Hepatocyte (in vitro differentiated cells): ENCODE results near the gene TP63. TPM values are rescaled to one million over a fixed set of nuclear protein-coding genes. Genes with fewer than 3 reads are reported as not detected.
A peak's percentile ranks its signal among the peaks of the same experiment; 100 is the strongest.

Experiments used
- DNase-seq: peaks from one replicate; pipeline ENCODE4 v3.0.0-alpha.2; 2016; ENCODE audit warnings: low spot score
- H2AFZ ChIP-seq: fragments of 200-600 bp; sonication (generic); 2 replicates; pipeline ENCODE4 v1.6.0; 2016; ENCODE audit warnings: antibody characterized with exemption, mild to moderate bottlenecking
- H3K27ac ChIP-seq: fragments of 200-600 bp; sonication (generic); 2 replicates; pipeline ENCODE4 v1.5.1; 2016; ENCODE audit warnings: mild to moderate bottlenecking
- H3K27me3 ChIP-seq: fragments of 200-600 bp; sonication (generic); 2 replicates; pipeline ENCODE4 v1.6.1; 2016
- H3K36me3 ChIP-seq: fragments of 200-600 bp; sonication (generic); replicated peaks from 2 replicates; pipeline ENCODE4 v1.5.1; 2016; ENCODE audit warnings: low read depth; ENCODE audit not compliant: insufficient read depth
- H3K4me1 ChIP-seq: fragments of 200-600 bp; sonication (generic); 2 replicates; pipeline ENCODE4 v1.5.1; 2016; ENCODE audit warnings: mild to moderate bottlenecking, moderate library complexity; ENCODE audit not compliant: insufficient read depth
- H3K4me2 ChIP-seq: fragments of 200-600 bp; sonication (generic); 2 replicates; pipeline ENCODE4 v1.6.0; 2016
- H3K4me3 ChIP-seq: fragments of 200-600 bp; sonication (generic); 2 replicates; pipeline ENCODE4 v1.5.1; 2016; ENCODE audit warnings: mild to moderate bottlenecking
- H3K79me2 ChIP-seq: fragments of 200-600 bp; sonication (generic); 2 replicates; pipeline ENCODE4 v1.6.0; 2017; ENCODE audit warnings: mild to moderate bottlenecking
- H3K9me2 ChIP-seq: fragments of 200-600 bp; sonication (generic); replicated peaks from 2 replicates; pipeline ENCODE4 v1.6.0; 2017; ENCODE audit warnings: mild to moderate bottlenecking; ENCODE audit not compliant: insufficient read depth
- H3K9me3 ChIP-seq: fragments of 200-600 bp; sonication (generic); 2 replicates; pipeline ENCODE4 v1.5.1; 2016; ENCODE audit warnings: low read depth, mild to moderate bottlenecking
- H4K20me1 ChIP-seq: fragments of 200-600 bp; sonication (generic); 2 replicates; pipeline ENCODE4 v1.6.0; 2016; ENCODE audit warnings: mild to moderate bottlenecking; ENCODE audit not compliant: insufficient read depth, poor library complexity, severe bottlenecking
- EZH2 ChIP-seq: fragments of 200-600 bp; sonication (generic); IDR thresholded peaks from 2 replicates; pipeline ENCODE4 v1.6.1; 2016; ENCODE audit warnings: antibody characterized with exemption, mild to moderate bottlenecking, borderline replicate concordance
- EZH2phosphoT487 ChIP-seq: fragments of 200-600 bp; sonication (generic); IDR thresholded peaks from one replicate; pipeline ENCODE4 v1.6.1; 2018; ENCODE audit warnings: antibody characterized with exemption, mild to moderate bottlenecking, low read depth, moderate library complexity; ENCODE audit not compliant: unreplicated experiment, severe bottlenecking
- WGBS: methylation state at CpG from one replicate; pipeline ENCODE4 v1.1.6; 2016; ENCODE audit warnings: low lambda C conversion rate; ENCODE audit errors: missing lambda C conversion rate; 5-methylcytosine and 5-hydroxymethylcytosine counted together
- polyA plus RNA-seq: library from polyadenylated mRNA; unstranded; fragments of >200 nt; fragmentation: Nextera tagmentation; extraction: Ambion mirVana; gene quantifications from 2 replicates; pipeline ENCODE4 v1.2.1, GENCODE V29; 2016
- total RNA-seq: library from RNA; depleted of rRNA; stranded (reverse); fragments of >200 nt; gene quantifications from 2 replicates; pipeline ENCODE4 v1.2.3, GENCODE V29; 2014
- TF ChIP-seq, protein P1 (sequence below): fragments of 200-600 bp; sonication (generic); IDR thresholded peaks from 2 replicates; pipeline ENCODE4 v1.5.1; 2016; ENCODE audit warnings: antibody characterized with exemption, mild to moderate bottlenecking; ENCODE audit not compliant: poor library complexity

The TP63 gene
- total and polyA plus RNA-seq, 2 experiments from 2014 or later: 1.9 to 2.4 TPM

DNA sequence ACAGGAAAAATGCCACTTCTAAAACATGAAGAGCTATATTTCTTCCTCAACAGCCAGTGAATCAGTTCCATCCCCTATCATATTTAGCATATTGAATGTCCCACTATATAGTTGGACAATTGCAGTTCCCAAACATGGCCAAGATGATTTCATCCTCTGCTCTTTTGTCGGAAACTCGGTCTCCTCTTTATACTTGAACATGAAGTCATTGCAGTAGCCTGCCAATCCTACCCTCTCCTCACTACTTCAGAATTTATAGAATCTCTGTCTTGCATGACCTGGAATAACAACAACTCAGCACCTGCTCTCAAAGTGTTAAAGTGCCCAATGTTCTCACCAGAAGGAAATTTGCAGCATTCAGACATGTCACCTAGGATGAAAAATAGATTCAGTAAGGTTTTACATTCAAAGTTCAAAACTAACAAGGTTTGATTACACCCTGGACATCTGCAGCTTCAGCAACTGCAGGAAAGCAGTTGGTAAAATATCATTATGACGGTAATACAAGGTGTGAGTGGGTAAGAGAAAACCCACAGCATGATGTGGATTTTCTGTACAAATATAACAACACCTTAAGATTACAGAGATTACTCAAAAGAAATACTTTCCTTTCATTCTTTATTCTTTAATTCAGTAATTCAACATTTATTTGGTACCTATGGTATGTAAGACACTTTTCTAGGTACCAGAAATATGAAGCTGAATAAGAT, 52.5 kb downstream of the TP63 start:
- Histone ChIP-seq H3K9me2 (no peaks in the 10 kb centered on the region), H3K36me3 (no peaks in the 10 kb centered on the region), H3K9me3 (no peaks in the 10 kb centered on the region), H3K4me3 (no peak overlapping the region), H3K4me2 (no peak overlapping the region), H3K27ac (no peak overlapping the region), H4K20me1 (no peaks in the 10 kb centered on the region), H2AFZ (no peak overlapping the region), H3K79me2 (no peaks in the 10 kb centered on the region), H3K27me3 (no peaks in the 10 kb centered on the region), H3K4me1 (peaks cover 3% of the 10 kb centered on the region)
- DNase-seq: no peak
- WGBS: 90% methylated on average over 3 of the region's 3 CpGs
- TF ChIP-seq, protein P1, sequence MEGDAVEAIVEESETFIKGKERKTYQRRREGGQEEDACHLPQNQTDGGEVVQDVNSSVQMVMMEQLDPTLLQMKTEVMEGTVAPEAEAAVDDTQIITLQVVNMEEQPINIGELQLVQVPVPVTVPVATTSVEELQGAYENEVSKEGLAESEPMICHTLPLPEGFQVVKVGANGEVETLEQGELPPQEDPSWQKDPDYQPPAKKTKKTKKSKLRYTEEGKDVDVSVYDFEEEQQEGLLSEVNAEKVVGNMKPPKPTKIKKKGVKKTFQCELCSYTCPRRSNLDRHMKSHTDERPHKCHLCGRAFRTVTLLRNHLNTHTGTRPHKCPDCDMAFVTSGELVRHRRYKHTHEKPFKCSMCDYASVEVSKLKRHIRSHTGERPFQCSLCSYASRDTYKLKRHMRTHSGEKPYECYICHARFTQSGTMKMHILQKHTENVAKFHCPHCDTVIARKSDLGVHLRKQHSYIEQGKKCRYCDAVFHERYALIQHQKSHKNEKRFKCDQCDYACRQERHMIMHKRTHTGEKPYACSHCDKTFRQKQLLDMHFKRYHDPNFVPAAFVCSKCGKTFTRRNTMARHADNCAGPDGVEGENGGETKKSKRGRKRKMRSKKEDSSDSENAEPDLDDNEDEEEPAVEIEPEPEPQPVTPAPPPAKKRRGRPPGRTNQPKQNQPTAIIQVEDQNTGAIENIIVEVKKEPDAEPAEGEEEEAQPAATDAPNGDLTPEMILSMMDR: no peak
- TF ChIP-seq EZH2 (no peak), EZH2phosphoT487 (no peak)

DNA sequence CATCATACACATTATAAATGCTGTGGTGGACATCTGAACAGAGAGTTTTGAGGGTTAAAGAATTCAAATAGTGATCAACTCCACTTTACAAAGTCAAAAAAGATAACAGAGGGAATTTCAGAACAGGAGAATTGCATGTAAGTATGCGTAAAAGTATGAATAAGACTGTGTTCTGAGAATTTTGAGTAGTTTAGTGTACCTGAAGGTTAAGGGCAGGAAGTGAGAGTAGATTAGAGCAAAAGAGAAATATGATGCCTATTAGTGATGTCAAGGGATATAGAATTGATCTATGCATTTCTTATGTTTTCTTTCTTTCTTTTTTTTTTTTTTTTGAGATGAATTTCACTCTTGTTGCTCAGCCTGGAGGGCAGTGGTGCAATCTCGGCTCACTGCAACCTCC, 53.1 kb downstream of the TP63 start:
- Histone ChIP-seq H3K27me3 (no peaks in the 10 kb centered on the region), H3K36me3 (no peaks in the 10 kb centered on the region), H2AFZ (no peak overlapping the region), H3K79me2 (no peaks in the 10 kb centered on the region), H3K9me3 (no peaks in the 10 kb centered on the region), H3K9me2 (no peaks in the 10 kb centered on the region), H3K27ac (no peak overlapping the region), H3K4me2 (no peak overlapping the region), H3K4me1 (peaks cover 3% of the 10 kb centered on the region), H4K20me1 (no peaks in the 10 kb centered on the region), H3K4me3 (no peak overlapping the region)
- DNase-seq: no peak
- TF ChIP-seq EZH2: no peak
- 70% methylated on average over 2 of the region's 2 CpGs for WGBS

DNA sequence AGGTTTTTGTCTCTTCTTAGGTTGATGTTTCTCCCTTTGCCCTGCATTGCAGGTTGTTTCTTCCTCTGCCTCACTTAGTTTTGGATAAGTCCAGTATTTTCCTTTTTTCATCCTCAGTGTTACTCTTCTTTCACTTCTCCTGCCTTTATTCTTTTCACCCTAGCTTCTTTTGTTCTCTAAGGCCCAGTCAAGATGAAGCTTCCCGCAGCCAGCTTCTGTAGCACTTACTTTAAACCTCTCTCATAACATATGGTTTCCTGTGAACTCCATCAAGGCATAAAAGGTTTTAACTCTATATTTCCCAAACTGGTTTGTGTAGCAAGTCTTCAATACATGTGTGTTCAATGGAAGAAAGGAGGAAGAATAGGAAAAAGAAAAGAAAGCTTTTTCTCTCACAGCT, 54.1 kb downstream of the TP63 start:
- Histone ChIP-seq H3K4me2 (no peak overlapping the region), H3K4me3 (no peak overlapping the region), H3K27ac (peak overlapping the region; percentile 87), H4K20me1 (no peaks in the 10 kb centered on the region), H3K79me2 (no peaks in the 10 kb centered on the region), H3K27me3 (no peaks in the 10 kb centered on the region), H3K9me2 (no peaks in the 10 kb centered on the region), H2AFZ (no peak overlapping the region), H3K9me3 (no peaks in the 10 kb centered on the region), H3K4me1 (peaks cover 3% of the 10 kb centered on the region), H3K36me3 (no peaks in the 10 kb centered on the region)
- DNase-seq: no peak
- TF ChIP-seq EZH2 (no peak), EZH2phosphoT487 (no peak)
- TF ChIP-seq, protein P1: no peak
- WGBS: 43% methylated on average over 1 of the region's 1 CpG

DNA sequence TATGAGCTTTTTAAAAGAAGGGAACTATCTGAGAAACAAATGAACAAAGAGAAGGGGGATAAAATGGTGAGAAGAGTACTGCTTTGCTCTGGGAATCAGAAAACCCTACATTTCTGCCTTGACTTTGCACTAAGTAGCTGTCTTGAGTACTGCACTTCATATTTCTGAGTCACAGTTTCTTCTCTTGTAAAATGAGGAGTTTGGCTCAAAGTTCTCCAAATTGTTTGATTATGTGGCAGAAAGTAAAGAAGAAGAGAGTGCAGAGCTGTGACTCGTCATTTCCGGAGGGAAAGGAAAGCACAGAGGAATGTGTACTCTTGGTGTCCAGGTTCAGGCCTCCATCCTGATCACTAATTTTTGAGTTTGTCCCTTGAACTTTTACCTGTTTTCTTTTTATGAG, 54.7 kb downstream of the TP63 start:
- H3K27ac ChIP-seq: peak overlapping the region; percentile 87
- peak overlapping the region; percentile 18 for H2AFZ ChIP-seq
- no peak overlapping the region for H3K4me3 ChIP-seq
- H3K27me3 ChIP-seq: no peaks in the 10 kb centered on the region
- DNase-seq: peak; percentile 17
- no peak for TF ChIP-seq EZH2
- TF ChIP-seq, protein P1: no peak
- no peak for TF ChIP-seq EZH2phosphoT487
- no peaks in the 10 kb centered on the region for H3K9me3 ChIP-seq
- H3K4me2 ChIP-seq: no peak overlapping the region
- H3K4me1 ChIP-seq: peaks cover 6% of the 10 kb centered on the region
- no peaks in the 10 kb centered on the region for H4K20me1 ChIP-seq
- H3K9me2 ChIP-seq: no peaks in the 10 kb centered on the region
- no peaks in the 10 kb centered on the region for H3K36me3 ChIP-seq
- no peaks in the 10 kb centered on the region for H3K79me2 ChIP-seq
- 43% methylated on average over 2 of the region's 2 CpGs for whole genome bisulfite sequencing
